Measurements from ENCODE around the gene DSP.

Gene DSP

GRCh38 chr6:7545316-7546019 lies 4.0 kb downstream of the DSP start:
- DNase-seq (ENCODE audit: low spot score) = no peak
- peak overlapping the region; percentile 82 for H3K27ac ChIP-seq
- ChIA-PET POLR2A (ENCODE audit: low non-redundant PET) (interaction anchor here (0.7 kb wide), 1 partner anchor 54 kb away, joined by 3 read pairs; no protein-coding TSS in a partner anchor), CTCF (interaction anchor here (0.6 to 1.9 kb wide), 3 partner anchors 81 to 145 kb away, joined by 3 to 6 read pairs (median 4); no protein-coding TSS in a partner anchor)
- TF ChIP-seq, protein P1, sequence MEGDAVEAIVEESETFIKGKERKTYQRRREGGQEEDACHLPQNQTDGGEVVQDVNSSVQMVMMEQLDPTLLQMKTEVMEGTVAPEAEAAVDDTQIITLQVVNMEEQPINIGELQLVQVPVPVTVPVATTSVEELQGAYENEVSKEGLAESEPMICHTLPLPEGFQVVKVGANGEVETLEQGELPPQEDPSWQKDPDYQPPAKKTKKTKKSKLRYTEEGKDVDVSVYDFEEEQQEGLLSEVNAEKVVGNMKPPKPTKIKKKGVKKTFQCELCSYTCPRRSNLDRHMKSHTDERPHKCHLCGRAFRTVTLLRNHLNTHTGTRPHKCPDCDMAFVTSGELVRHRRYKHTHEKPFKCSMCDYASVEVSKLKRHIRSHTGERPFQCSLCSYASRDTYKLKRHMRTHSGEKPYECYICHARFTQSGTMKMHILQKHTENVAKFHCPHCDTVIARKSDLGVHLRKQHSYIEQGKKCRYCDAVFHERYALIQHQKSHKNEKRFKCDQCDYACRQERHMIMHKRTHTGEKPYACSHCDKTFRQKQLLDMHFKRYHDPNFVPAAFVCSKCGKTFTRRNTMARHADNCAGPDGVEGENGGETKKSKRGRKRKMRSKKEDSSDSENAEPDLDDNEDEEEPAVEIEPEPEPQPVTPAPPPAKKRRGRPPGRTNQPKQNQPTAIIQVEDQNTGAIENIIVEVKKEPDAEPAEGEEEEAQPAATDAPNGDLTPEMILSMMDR (conservative IDR thresholded peaks at IDR 0.05; ENCODE audit: low read depth) = no peak

DNA sequence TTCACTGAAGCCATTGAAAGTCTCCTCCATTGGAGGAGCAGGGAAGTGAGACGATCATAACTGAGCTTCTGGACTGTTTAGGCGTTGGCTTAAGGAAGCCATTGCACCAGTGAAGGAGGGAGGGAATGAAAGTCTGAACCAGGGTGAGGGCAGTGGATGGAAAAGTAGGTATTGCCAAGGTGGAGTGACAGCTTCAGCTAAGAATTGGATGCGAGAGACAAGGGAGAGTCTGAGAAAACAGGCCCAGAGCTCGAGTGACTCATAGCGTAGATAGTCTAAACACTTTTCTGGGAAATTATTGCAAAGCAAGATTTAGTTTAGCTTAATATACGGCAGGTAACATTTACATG lies 4.5 kb downstream of the DSP start:
- POLR2A ChIA-PET (ENCODE audit: low non-redundant PET) = no interaction called here
- H3K27ac ChIP-seq = peak overlapping the region; percentile 82
- CTCF ChIA-PET = interaction anchor here (0.6 to 1.9 kb wide), 2 partner anchors 81 to 121 kb away, joined by 4 to 6 read pairs; no protein-coding TSS in a partner anchor
- no peak for DNase-seq (ENCODE audit: low spot score)
- TF ChIP-seq, protein P1 (conservative IDR thresholded peaks at IDR 0.05; ENCODE audit: low read depth) = no peak

GRCh38 chr6:7546383-7546782 lies 4.9 kb downstream of the DSP start:
- no peak for DNase-seq (ENCODE audit: low spot score)
- TF ChIP-seq, protein P1 (conservative IDR thresholded peaks at IDR 0.05; ENCODE audit: low read depth) = no peak
- ChIA-PET POLR2A (ENCODE audit: low non-redundant PET) (interaction anchor here (0.6 kb wide), 1 partner anchor 253 kb away, joined by 3 read pairs; no protein-coding TSS in a partner anchor), CTCF (interaction anchor here (0.6 to 1.9 kb wide), 2 partner anchors 82 to 121 kb away, joined by 4 to 6 read pairs; no protein-coding TSS in a partner anchor)
- no peak overlapping the region for H3K27ac ChIP-seq

DNA sequence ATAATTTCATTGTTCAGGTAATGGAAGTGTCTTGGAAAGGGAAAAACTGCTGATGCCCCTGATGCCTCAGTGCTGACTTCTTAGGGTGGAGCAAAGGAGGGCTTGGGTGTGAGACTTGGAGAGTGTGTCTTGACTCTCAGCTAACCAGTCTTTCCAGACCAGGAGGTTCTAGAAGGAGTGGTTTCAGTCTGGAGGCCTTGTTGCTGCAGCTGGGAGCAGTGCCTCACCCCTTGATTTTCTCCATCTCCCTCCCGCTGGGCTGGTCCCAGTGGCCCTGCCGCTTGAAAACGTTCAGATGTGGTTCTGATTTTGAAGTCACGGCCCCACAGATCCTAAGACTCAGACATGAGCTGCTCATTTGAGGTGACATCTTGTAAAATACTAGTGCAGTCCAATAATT lies 5.4 kb downstream of the DSP start:
- CTCF ChIA-PET = interaction anchor here (1.9 kb wide), 1 partner anchor 122 kb away, joined by 6 read pairs; no protein-coding TSS in a partner anchor
- TF ChIP-seq, protein P1 (conservative IDR thresholded peaks at IDR 0.05; ENCODE audit: low read depth) = no peak
- peak overlapping the region; percentile 69 for H3K27ac ChIP-seq
- POLR2A ChIA-PET (ENCODE audit: low non-redundant PET) = interaction anchor here (0.6 kb wide), 1 partner anchor 252 kb away, joined by 3 read pairs; no protein-coding TSS in a partner anchor
- no peak for DNase-seq (ENCODE audit: low spot score)

GRCh38 chr6:7547315-7547714 lies 5.8 kb downstream of the DSP start:
- ChIA-PET POLR2A (ENCODE audit: low non-redundant PET) (no interaction called here), CTCF (interaction anchor here (1.9 kb wide), 1 partner anchor 122 kb away, joined by 6 read pairs; no protein-coding TSS in a partner anchor)
- TF ChIP-seq, protein P1 (conservative IDR thresholded peaks at IDR 0.05; ENCODE audit: low read depth) = no peak
- H3K27ac ChIP-seq = peak overlapping the region; percentile 69
- DNase-seq (ENCODE audit: low spot score) = no peak

- ChIA-PET POLR2A (ENCODE audit: low non-redundant PET) (no interaction called here), CTCF (interaction anchor here (0.6 kb wide), 1 partner anchor 124 kb away, joined by 6 read pairs; no protein-coding TSS in a partner anchor)
- peak; percentile 77 for DNase-seq (ENCODE audit: low spot score)
- H3K27ac ChIP-seq = peak overlapping the region; percentile 86
- TF ChIP-seq, protein P1 (conservative IDR thresholded peaks at IDR 0.05; ENCODE audit: low read depth) = no peak
Observed at GRCh38 chr6:7550433-7550801, 8.9 kb downstream of the DSP start.

All from RWPE1 (cell line).